ENCODE results near the gene SEC11C. TPM values are rescaled to one million over a fixed set of nuclear protein-coding genes. Genes with fewer than 3 reads are reported as not detected.

SEC11C gene
- total and polyA plus RNA-seq, 2 of the 8 experiments (the other 6 are each of a cell fraction or from before 2014, with no cell fraction given), result 27.1 to 59.3 TPM

GRCh38 chr18:59132810-59133465 is 6.7 kb upstream of the SEC11C start:
- H2BK20ac ChIP-seq (ENCODE audit: low read length), result no peak overlapping the region
- no peak overlapping the region for H3K4me2 ChIP-seq (ENCODE audit: insufficient read depth in 1 of 2, low read depth in 2 of 2, low read length in 2 of 2)
- peak overlapping the region in 1 of 4 experiments; percentile 1; a peak in 1 of 7 replicates for H3K9ac ChIP-seq (replicated peaks in 1 of 4; ENCODE audit: extremely low read depth in 1 of 4, low read depth in 3 of 4, low read length in 3 of 4)
- no peaks in the 10 kb centered on the region for H4K20me1 ChIP-seq (replicated peaks in 1 of 2; ENCODE audit: control insufficient read depth in 1 of 2, insufficient read depth in 2 of 2, low read length in 2 of 2)
- H2AK5ac ChIP-seq (ENCODE audit: low read depth, low read length), result no peak overlapping the region
- no peak overlapping the region for H2BK15ac ChIP-seq (ENCODE audit: low read length)
- H2AFZ ChIP-seq (ENCODE audit: low read length), result peak overlapping the region; percentile 29; the same call in 1 of the 2 replicates
- H4K8ac ChIP-seq (ENCODE audit: extremely low read depth, insufficient read depth, low read length), result no peak overlapping the region
- H3K27ac ChIP-seq (ENCODE audit: low read depth, low read length), result no peak overlapping the region
- H2BK5ac ChIP-seq (ENCODE audit: low read depth, low read length), result no peak overlapping the region
- H3K4ac ChIP-seq (replicated peaks; ENCODE audit: insufficient read length, low read depth, low read length), result no peak overlapping the region
- H3K4me3 ChIP-seq (ENCODE audit: extremely low read depth in 1 of 4, insufficient read depth in 2 of 4, low read depth in 3 of 4, low read length in 4 of 4), result no peak overlapping the region
- H3K23me2 ChIP-seq (ENCODE audit: low read depth, low read length), result no peaks in the 10 kb centered on the region
- 0 out of 7 replicates have a peak, but pooled peaks cover 0 to 4% (median 0%) of the 10 kb centered on the region in 4 experiments for H3K4me1 ChIP-seq (replicated peaks in 1 of 4; ENCODE audit: control insufficient read depth in 3 of 4, insufficient read depth in 4 of 4, low read length in 3 of 4)
- DNase-seq (ENCODE audit: low read depth in 1 of 2, low spot score in 2 of 2), result no peak
- H4K91ac ChIP-seq (replicated peaks; ENCODE audit: insufficient read length, low read length), result no peak overlapping the region
- H2BK12ac ChIP-seq (ENCODE audit: low read depth, low read length), result no peak overlapping the region
- no peaks in the 10 kb centered on the region for H3K27me3 ChIP-seq (replicated peaks in 1 of 4; ENCODE audit: control insufficient read depth in 3 of 4, extremely low read depth in 1 of 4, insufficient read depth in 3 of 4, low read length in 3 of 4)
- no peaks in the 10 kb centered on the region for H3K79me1 ChIP-seq (ENCODE audit: low read depth, low read length)
- no peak overlapping the region for H2BK120ac ChIP-seq (replicated peaks; ENCODE audit: low read depth, low read length)
- FAIRE-seq, result no peak
- POLR2A ChIA-PET (ENCODE audit: partially characterized antibody), result no interaction called here
- H4K5ac ChIP-seq (ENCODE audit: insufficient read length, low read depth, low read length), result no peak overlapping the region
- H3K56ac ChIP-seq (replicated peaks; ENCODE audit: insufficient read length, low read depth, low read length), result no peak overlapping the region
- CTCF ChIA-PET (ENCODE audit: partially characterized antibody), result interaction anchor here (0.8 to 1.5 kb wide), 3 partner anchors 11 to 50 kb away, joined by 3 to 5 read pairs (median 3); no protein-coding TSS in a partner anchor
- H3K9me3 ChIP-seq (ENCODE audit: insufficient read depth in 2 of 2, low read depth in 1 of 2, low read length in 1 of 2), result no peaks in the 10 kb centered on the region
- no peak overlapping the region for H3K18ac ChIP-seq (ENCODE audit: extremely low read depth, low read length)
- H3K36me3 ChIP-seq (ENCODE audit: control insufficient read depth in 2 of 4, insufficient read depth in 4 of 4, low read length in 3 of 4), result no peaks in the 10 kb centered on the region
- no peak overlapping the region for H3K23ac ChIP-seq (ENCODE audit: insufficient read length)
- TF ChIP-seq JUND (IDR thresholded peaks at IDR 0.05; ENCODE audit: low read length) (no peak), RNF2 (IDR thresholded peaks at IDR 0.05; ENCODE audit: borderline replicate concordance, low read depth, low read length, missing control alignments, poor library complexity, severe bottlenecking) (no peak), YY1 (IDR thresholded peaks at IDR 0.05; ENCODE audit: low read depth, low read length) (no peak), CHD2 (IDR thresholded peaks at IDR 0.05; ENCODE audit: low read length) (no peak), EZH2 (IDR thresholded peaks at IDR 0.05; ENCODE audit: low read depth, low read length, severe bottlenecking) (no peak), SIN3A (conservative IDR thresholded peaks at IDR 0.05 in 1 of 2, IDR thresholded peaks at IDR 0.05 in 1 of 2; ENCODE audit: low read depth in 1 of 2, low read length in 2 of 2) (no peak), TAF7 (optimal IDR thresholded peaks at IDR 0.05; ENCODE audit: borderline replicate concordance, low read depth, low read length) (no peak), CBX5 (IDR thresholded peaks at IDR 0.05; ENCODE audit: low read depth, low read length) (no peak), FOSL1 (IDR thresholded peaks at IDR 0.05; ENCODE audit: insufficient read depth, low read depth, low read length) (no peak), GABPA (IDR thresholded peaks at IDR 0.05; ENCODE audit: borderline replicate concordance, insufficient read depth, low read length) (no peak)
- 64% methylated on average over 5 of the region's 5 CpGs; no CpG with 5 or more reads in 1 of the 2 experiments for WGBS, 2 experiments (ENCODE audit: extremely low coverage in 1 of 2, insufficient coverage in 1 of 2, insufficient read length in 1 of 2, insufficient replicate concordance in 2 of 2, low coverage in 1 of 2, low lambda C conversion rate in 2 of 2, missing lambda C conversion rate in 1 of 2)
- no peaks in the 10 kb centered on the region for H3K79me2 ChIP-seq (ENCODE audit: control insufficient read depth in 1 of 2, insufficient read depth in 2 of 2, low read length in 2 of 2)
- no peak overlapping the region for H3K14ac ChIP-seq (ENCODE audit: insufficient read length)
